SK-N-MC (cell line): ENCODE measurements around the gene WFDC1.

ENCODE experiments used
- EZH2 ChIP-seq: fragments of 200-600 bp; sonication (generic); IDR thresholded peaks from one replicate; pipeline ENCODE4 v1.6.1; 2017; ENCODE audit warnings: antibody characterized with exemption
- FOXP2 ChIP-seq: optimal IDR thresholded peaks from 2 replicates; pipeline ENCODE3; 2011; ENCODE audit warnings: mild to moderate bottlenecking, moderate library complexity; ENCODE audit not compliant: insufficient read depth; ENCODE audit errors: extremely low read length, control extremely low read depth
- POLR2AphosphoS5 ChIP-seq: IDR thresholded peaks from 2 replicates; pipeline ENCODE4 v1.6.1; 2012; ENCODE audit warnings: mild to moderate bottlenecking, low read depth, low read length, borderline replicate concordance

GRCh38 chr16:84379008-84379708 lies 84.5 kb downstream of the WFDC1 start:
- TF ChIP-seq POLR2AphosphoS5 (no peak), EZH2 (no peak), FOXP2 (no peak)
